ENCODE results near the gene COX18. TPM values are rescaled to one million over a fixed set of nuclear protein-coding genes. Genes with fewer than 3 reads are reported as not detected.

The COX18 gene, protein sequence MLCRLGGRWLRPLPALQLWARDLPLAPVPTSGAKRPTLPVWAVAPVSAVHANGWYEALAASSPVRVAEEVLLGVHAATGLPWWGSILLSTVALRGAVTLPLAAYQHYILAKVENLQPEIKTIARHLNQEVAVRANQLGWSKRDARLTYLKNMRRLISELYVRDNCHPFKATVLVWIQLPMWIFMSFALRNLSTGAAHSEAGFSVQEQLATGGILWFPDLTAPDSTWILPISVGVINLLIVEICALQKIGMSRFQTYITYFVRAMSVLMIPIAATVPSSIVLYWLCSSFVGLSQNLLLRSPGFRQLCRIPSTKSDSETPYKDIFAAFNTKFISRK
- total RNA-seq: 29.8 and 33.8 TPM in 2 replicates

DNA sequence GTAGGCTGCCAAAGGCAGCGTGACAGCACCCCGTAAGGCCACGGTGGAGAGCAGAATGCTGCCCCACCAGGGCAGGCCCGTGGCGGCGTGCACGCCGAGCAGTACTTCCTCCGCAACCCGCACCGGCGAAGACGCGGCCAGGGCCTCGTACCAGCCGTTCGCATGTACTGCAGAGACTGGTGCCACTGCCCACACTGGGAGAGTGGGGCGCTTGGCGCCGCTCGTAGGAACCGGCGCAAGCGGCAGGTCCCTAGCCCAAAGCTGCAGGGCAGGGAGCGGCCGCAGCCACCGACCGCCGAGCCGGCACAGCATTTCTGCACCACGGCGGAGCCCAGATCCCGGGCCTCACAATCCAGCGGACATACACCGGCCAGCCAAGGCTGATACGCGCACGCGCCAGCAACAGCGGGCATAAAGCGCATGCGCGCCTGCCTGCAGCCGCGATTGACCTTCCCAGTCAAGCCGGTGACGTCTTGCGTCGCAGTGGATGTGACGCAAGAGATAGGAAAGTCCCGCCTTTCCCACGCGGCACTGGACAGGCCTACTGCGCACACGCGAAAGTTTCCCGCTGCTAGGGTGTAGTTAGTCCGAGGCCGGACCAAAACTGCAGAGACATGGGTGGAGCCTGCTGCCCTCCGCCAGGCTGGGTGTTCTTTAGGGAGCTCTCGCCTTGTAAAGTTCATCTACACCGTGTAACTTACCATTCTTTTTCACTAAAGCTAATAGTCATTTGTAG is at the start of gene COX18:
Gene COX18, minus strand, starts transcription at position 379 of the 736 bp plus-strand sequence. Its CDS starts 67 bp downstream, at position 312.
- Histone ChIP-seq H3K27me3 (ENCODE audit: control insufficient read depth, insufficient read depth, low read length) (no peaks in the 10 kb centered on the region), H3K4me3 (ENCODE audit: low read depth, low read length) (peak within 1 kb of the TSS; percentile 70), H3K36me3 (ENCODE audit: control insufficient read depth, insufficient read depth, low read length) (no peaks in the 10 kb centered on the region)
- TF ChIP-seq, protein P1, sequence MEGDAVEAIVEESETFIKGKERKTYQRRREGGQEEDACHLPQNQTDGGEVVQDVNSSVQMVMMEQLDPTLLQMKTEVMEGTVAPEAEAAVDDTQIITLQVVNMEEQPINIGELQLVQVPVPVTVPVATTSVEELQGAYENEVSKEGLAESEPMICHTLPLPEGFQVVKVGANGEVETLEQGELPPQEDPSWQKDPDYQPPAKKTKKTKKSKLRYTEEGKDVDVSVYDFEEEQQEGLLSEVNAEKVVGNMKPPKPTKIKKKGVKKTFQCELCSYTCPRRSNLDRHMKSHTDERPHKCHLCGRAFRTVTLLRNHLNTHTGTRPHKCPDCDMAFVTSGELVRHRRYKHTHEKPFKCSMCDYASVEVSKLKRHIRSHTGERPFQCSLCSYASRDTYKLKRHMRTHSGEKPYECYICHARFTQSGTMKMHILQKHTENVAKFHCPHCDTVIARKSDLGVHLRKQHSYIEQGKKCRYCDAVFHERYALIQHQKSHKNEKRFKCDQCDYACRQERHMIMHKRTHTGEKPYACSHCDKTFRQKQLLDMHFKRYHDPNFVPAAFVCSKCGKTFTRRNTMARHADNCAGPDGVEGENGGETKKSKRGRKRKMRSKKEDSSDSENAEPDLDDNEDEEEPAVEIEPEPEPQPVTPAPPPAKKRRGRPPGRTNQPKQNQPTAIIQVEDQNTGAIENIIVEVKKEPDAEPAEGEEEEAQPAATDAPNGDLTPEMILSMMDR (IDR thresholded peaks at IDR 0.05; ENCODE audit: insufficient read depth, low read length, poor library complexity, severe bottlenecking): no peak
- DNase-seq (ENCODE audit: low read depth): peak; percentile 90

DNA sequence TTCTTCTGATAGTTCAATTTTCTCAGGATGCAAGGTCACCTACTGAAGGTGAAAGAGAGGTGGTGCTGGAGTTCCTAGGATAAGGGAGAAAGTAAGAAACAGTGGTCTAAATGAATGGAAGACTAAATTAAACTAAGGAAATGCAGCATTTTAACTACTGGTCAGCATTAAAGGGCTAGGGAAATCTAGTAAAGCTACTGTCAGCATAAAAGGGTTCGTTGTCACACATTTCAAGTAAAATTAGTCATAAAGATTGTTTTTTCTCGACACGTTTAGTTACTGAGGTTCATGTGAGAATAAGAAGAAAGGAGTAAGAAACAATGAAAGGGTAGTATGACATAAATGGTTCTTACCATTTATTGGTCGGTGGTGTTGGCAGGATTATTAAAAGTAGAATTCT is 40.0 kb upstream of the COX18 start:
- Histone ChIP-seq H3K36me3 (ENCODE audit: control insufficient read depth, insufficient read depth, low read length) (no peaks in the 10 kb centered on the region), H3K4me3 (ENCODE audit: low read depth, low read length) (no peak overlapping the region), H3K27me3 (ENCODE audit: control insufficient read depth, insufficient read depth, low read length) (no peaks in the 10 kb centered on the region)
- DNase-seq (ENCODE audit: low read depth): no peak
- TF ChIP-seq, protein P1 (IDR thresholded peaks at IDR 0.05; ENCODE audit: insufficient read depth, low read length, poor library complexity, severe bottlenecking): no peak

DNA sequence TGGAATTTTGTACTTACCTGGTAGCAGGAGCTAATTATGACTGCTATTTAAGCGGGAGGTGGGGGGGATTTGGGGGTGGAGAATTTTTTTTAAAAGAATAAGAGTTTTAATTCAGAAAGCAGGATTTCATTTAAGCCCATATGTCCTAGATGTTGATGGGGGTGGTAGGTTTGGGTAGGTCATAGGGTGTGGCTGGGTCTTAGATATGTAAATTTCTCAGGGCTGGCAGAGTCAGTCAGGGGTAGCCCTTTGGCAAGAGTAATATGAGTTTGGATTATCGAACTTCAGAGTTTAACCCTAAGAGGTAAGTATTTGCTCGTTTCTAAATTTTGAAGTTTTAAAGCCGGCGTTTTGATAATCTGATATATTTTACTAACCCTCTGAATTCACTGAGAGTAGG is 35.2 kb upstream of the COX18 start:
- TF ChIP-seq, protein P1 (IDR thresholded peaks at IDR 0.05; ENCODE audit: insufficient read depth, low read length, poor library complexity, severe bottlenecking): no peak
- no peaks in the 10 kb centered on the region for H3K36me3 ChIP-seq (ENCODE audit: control insufficient read depth, insufficient read depth, low read length)
- no peak overlapping the region for H3K4me3 ChIP-seq (ENCODE audit: low read depth, low read length)
- H3K27me3 ChIP-seq (ENCODE audit: control insufficient read depth, insufficient read depth, low read length): no peaks in the 10 kb centered on the region
- DNase-seq (ENCODE audit: low read depth): no peak

DNA sequence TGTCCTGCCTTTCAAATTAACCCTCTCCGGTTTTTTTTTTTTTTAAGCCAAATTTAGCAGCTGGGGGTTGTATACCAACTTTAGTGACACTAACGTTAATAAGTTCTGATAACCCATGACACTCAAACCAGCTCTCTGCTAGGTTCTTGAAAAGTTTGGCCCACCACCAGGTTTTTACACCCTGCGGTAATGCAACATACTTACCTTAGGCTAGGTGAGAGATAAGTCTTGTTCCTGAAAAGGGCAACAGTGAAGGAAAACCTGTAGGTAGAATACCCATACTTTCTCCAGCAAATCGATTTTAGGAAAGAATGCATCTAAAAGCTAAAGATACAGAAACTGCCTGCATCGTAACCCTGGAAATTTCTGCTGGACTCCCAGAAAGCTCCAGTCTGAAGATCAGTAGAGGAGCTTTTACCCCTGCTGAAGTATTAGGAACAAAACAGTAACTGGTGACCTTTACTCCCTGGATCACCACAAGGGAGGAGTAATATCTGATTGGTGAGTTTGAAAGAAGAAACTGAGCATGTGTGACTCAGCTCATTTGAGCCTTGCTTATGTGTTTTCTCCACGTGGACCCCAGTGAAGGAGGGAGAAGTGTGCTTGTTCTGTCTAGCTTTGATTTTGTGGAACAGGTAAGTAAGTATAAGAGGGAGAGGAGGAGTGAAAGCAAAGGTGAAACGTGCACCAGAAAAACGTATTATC is 34.4 kb upstream of the COX18 start:
- TF ChIP-seq, protein P1 (IDR thresholded peaks at IDR 0.05; ENCODE audit: insufficient read depth, low read length, poor library complexity, severe bottlenecking): no peak
- no peak for DNase-seq (ENCODE audit: low read depth)
- Histone ChIP-seq H3K4me3 (ENCODE audit: low read depth, low read length) (no peak overlapping the region), H3K36me3 (ENCODE audit: control insufficient read depth, insufficient read depth, low read length) (no peaks in the 10 kb centered on the region), H3K27me3 (ENCODE audit: control insufficient read depth, insufficient read depth, low read length) (no peaks in the 10 kb centered on the region)

DNA sequence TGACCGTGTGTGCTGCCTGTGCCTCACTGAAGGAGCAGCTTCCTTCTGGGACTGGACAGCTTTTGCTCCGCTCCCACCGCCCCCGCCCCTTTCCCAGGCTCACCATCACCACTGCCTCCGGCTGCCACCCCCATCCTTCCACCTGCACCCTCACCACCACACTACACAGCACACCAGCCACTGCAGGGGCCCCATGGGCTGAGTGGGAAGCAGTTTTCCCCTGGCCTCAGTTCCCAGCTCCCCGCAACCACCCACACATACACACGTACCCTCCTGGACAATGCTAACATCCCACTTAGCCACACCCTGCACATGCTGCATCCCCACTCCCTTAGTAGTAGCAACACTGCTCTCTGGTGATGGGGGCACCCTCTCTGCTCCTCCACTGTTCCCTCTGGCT is 29.6 kb upstream of the COX18 start:
- H3K4me3 ChIP-seq (ENCODE audit: low read depth, low read length): no peak overlapping the region
- no peaks in the 10 kb centered on the region for H3K36me3 ChIP-seq (ENCODE audit: control insufficient read depth, insufficient read depth, low read length)
- TF ChIP-seq, protein P1 (IDR thresholded peaks at IDR 0.05; ENCODE audit: insufficient read depth, low read length, poor library complexity, severe bottlenecking): no peak
- H3K27me3 ChIP-seq (ENCODE audit: control insufficient read depth, insufficient read depth, low read length): no peaks in the 10 kb centered on the region
- DNase-seq (ENCODE audit: low read depth): no peak

Measured in kidney epithelial cell (primary cell).